Limb (tissue), 2 donors: ENCODE measurements around the gene CYFIP1.

Source experiments
- DNase-seq, 2 donors: peaks; one replicate each; pipeline ENCODE4 v3.0.0-alpha.2; 2016; ENCODE audit errors: extremely low spot score in 2 of 2

The CYFIP1 gene

DNA sequence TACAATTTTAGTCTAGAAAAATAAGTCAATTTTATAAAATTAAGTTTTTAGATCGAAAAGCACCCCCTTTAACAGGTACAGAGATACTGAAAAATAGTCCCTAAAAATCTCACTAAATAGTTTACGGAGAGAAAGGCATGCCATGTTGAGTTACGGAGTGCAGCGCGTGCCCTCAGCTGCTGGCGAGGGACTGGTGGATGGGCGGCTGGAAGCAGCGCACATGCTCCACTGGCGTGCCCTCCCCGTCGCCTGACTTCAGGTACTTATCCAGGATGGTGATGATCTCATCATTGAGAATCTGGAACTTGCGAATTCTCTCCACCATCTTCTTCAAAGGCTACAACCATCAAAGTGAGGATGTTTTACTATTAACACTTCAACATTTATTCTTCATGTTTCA is 110.3 kb downstream of the CYFIP1 start:
- DNase-seq = no peak

DNA sequence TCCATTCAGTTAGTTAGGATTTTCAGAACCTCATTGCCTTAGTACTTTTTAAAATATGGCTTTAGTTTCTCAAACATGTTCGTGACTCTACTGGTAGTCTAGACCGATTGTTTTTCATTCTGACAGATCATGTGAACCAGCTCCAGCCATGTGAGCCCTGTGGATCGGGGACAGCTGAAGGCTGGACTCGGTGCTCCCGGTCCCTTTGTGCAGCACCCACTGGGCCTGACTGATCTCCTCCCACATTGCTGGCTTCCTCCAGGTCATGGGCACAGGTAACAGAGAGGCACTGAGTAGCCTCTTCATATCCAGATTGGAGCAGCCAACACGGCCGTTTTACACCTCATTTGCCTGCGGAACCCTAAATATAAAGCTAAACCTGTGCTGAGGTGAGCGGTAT is 111.2 kb downstream of the CYFIP1 start:
- DNase-seq = no peak

DNA sequence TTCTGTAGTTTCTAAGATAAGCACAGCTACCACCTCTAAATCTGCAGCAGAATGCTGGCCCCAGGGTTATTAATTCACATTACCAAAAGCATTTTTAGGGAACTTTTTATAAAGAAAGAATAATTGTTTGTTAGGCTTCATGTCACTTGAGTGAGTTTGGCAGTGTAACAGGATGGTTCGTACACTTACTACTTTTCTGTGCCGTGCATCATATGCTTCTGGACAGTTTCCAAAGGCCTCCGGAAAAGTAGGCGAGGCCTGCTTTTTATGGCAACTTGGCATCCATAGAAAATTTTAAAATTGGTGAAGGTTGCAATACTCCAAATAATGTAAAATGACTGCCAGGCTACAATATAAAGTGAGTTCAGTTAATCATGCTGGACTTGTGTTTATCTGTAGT is 111.7 kb downstream of the CYFIP1 start:
- DNase-seq = no peak

DNA sequence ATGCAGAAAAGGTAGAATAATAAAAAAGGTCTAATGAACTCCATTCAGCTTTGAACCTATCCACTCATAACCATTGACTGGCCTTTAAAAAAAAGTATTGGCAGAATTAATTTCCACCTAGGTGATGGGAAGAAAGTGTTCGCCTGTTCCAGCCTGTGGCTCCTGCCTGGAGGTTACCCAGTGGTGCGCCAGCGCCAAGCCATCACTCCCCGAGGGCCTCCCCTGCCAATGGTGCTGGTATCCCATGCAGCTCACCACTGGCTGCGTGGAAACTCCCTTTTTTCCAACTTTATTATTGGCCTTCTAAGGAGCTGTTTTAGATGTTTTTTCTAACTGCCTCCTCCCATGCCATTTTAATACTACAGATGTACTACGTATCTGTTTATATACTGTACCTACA is 112.3 kb downstream of the CYFIP1 start:
- DNase-seq = no peak

GRCh38 chr15:22866079-22866478 is 114.1 kb downstream of the CYFIP1 start:
- DNase-seq = no peak

DNA sequence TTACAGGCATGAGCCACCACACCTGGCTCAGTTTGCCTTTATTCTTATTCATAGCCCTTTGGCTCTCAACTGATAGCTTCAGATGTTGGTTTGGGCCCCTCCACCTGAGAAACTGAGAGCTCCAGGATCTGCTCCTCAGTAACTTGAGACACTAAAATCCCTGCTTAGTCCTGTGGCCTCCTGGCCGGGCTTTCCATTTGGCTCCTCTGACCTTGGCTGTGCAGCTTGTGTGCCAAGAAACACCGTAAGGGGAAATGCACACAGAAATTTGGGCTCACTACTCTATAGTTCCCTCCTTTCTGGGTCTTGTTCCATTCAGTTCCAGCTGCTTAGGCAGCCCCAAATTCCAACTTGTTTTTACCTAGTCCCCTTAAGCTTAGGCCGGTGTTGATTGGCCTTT is 116.8 kb downstream of the CYFIP1 start:
- no peak for DNase-seq

- DNase-seq = no peak
Measured at GRCh38 chr15:22861161-22861560, 119.0 kb downstream of the CYFIP1 start.

- DNase-seq = no peak
Measured at GRCh38 chr15:22856659-22857058, 123.5 kb downstream of the CYFIP1 start.

DNA sequence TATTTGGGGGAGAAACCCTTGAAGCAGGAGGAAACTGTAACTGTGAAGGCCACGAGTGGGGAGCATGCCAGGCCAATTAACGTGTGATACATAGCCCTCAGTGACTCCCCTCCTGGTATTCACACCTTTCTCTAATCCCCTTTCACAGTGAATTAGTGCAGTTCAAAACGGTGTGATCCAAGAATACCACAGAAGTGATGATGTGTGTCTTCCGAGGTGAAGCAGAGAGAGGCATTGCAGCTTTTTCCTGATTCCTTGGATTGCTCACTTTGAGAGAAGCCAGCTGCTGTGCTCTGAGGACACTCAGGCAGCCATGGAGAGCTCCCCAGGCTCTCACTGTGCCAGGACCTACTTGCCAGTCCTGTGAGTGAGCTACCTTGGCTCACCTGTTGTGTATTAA is 124.4 kb downstream of the CYFIP1 start:
- DNase-seq = no peak

DNA sequence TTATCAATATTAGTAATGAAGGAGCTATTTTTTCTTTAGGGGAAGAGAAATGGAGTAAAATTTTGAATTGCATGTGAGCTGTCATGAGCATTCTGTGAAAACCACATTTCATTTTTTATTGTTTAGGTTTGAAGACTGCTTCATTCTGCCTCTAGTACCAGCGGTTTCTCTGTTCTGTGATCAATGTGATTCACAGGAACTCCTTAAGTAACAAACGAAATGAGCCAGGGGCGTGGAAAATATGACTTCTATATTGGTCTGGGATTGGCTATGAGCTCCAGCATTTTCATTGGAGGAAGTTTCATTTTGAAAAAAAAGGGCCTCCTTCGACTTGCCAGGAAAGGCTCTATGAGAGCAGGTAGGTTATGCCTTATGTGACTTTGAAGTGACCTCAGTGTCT is 128.7 kb downstream of the CYFIP1 start:
- DNase-seq = no peak

GRCh38 chr15:22850055-22850454 is 130.1 kb downstream of the CYFIP1 start:
- DNase-seq = no peak

DNA sequence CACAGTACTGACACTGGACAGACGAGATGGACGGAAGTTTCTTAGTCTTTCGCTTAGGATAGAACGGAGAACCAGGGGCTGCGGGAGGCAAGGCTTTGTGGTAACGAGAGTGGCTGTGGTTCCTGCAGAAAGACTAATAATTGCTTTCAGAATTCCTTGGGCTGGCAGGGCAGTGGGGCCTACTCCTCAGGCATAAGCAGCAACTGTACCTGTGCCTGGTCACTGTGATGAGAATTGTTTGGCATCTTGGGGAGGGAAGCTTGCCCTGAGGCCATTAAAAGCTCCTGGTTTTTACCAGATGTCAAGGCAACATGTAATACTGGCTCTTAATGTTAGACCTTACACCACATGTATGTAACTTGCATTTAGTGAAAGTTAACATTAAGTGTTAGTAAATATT is 134.1 kb downstream of the CYFIP1 start:
- DNase-seq = no peak

GRCh38 chr15:22845289-22845900 is 134.8 kb downstream of the CYFIP1 start:
- no peak for DNase-seq

DNA sequence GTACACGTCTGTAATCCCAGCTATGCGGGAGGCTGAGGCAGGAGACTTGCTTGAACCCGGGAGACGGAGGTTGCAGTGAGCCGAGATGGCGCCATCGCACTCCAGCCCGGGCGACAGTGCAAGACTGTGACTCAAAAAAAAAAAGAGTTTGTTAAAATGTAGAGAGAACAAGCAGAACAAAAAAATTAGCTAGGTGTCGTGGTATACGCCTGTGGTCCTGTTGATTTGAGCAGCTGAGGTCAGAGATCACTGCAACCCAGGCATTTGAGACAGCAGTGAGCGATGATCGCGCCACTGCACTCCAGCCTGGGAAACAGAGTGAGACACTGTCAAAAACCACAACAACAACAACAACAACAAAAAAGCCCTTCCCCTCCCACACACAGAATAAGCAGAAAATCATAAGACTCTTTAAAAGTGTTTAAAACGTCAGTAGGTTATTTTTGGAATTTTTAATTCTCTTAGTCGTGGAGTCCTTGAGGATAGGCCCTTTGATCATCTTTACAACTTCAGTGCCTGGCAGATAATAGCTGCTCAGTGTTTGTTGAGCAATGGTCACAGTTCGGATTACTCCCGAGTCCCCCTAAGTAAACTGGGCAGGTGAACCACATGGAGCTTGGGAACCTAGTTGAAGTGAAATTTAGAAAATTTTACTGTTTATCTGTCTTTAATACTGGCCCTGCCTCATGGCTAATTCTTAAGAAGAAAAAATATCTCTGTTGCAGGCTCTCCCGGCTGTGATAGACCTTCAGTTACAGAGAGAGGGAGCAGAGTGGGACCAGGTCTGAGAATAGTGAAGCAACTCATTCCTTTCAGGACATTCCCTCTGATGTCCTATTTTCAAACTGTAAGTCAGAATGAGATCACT is 135.5 kb downstream of the CYFIP1 start:
- DNase-seq = no peak

GRCh38 chr15:22839046-22839695 is 141.0 kb downstream of the CYFIP1 start:
- DNase-seq = no peak

DNA sequence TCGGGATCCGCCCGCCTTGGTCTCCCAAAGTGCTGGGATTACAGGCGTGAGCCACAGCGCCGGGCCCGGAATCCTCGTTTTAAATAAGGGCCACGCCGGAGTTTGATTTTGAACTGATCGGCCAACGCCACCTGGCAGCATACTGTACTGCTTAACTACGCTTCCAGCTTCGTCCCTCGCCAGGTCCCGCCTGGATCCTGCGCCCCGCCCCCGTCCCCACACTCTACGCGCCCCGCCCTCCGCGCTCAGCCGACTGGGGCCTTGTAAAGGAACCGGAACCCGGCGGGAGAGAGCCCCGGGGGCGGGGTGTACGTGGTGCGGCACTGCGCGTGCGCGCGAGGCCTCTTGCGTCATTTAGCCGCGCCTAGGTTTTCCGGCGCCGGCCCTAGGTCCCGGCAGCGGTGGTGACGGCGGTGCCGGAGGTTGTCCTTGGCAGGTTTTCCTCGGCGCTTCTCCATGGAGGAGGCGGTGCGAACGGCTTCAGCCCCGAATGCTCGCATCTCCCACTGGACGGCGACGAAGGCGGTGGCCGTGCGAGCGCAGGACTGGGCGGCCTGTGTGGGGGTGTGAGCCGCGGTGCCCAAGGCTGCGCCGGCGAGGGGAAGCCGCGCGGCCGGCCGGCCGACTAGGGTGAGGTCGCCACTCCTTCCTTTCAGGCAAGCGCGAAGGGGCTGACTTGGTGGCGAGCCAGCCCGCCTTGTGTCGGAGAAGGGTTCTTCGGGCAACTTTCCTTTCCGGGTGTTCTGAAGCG is 141.7 kb downstream of the CYFIP1 start, which contains the start of gene NIPA2:
Gene NIPA2 (plus strand): TSS at position 375 of the 751 bp plus-strand sequence. CDS start 13,066 bp downstream, outside the sequence.
- DNase-seq = peak; percentile 98 to 99

GRCh38 chr15:22831473-22831872 is 148.7 kb downstream of the CYFIP1 start:
- no peak for DNase-seq

- DNase-seq = no peak
Measured at GRCh38 chr15:22827125-22827524, 153.0 kb downstream of the CYFIP1 start.

GRCh38 chr15:22823495-22824128 is 156.6 kb downstream of the CYFIP1 start:
- no peak for DNase-seq

DNA sequence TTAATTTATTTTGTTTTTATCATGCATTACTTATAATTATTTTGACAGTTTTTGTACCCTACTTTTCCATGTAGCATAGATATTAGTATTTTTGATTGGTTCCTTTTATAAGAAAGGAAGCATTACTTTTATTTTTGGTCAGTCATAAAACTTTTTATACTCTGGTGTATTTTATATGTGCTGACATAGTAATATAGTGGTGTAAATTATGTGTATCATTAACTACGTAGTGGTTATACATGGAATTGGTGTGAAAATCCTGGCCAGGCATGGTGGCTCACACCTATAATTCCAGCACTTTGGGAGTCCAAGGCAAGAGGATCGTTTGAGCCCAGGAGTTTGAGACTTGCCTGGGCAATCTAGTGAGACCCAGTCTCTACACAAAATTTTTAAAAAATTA is 160.5 kb downstream of the CYFIP1 start:
- no peak for DNase-seq
